KOPT-K1 (cell line): ENCODE measurements around the gene CADM2.
"Not testable (repeated sequence)": the region's sequence is repeated elsewhere in the genome, so short reads cannot be mapped to it uniquely, and the experiment has no call there.

ENCODE experiments used
- H3K27ac ChIP-seq: fragments of 200-600 bp; sonication (generic); 2 replicates; pipeline ENCODE4 v1.5.1; 2016; ENCODE audit warnings: antibody characterized with exemption, mild to moderate bottlenecking, low read depth, low read length; ENCODE audit not compliant: poor library complexity, severe bottlenecking
- H3K36me3 ChIP-seq: fragments of 200-600 bp; sonication (generic); 2 replicates; pipeline ENCODE4 v1.5.1; 2017; ENCODE audit warnings: antibody characterized with exemption, mild to moderate bottlenecking, low read length, moderate library complexity; ENCODE audit not compliant: insufficient read depth
- H3K9me3 ChIP-seq: fragments of 200-600 bp; sonication (generic); 2 replicates; pipeline ENCODE4 v1.5.1; 2017; ENCODE audit warnings: antibody characterized with exemption, low read length, mild to moderate bottlenecking; ENCODE audit not compliant: insufficient read depth, poor library complexity, severe bottlenecking

Gene CADM2

DNA sequence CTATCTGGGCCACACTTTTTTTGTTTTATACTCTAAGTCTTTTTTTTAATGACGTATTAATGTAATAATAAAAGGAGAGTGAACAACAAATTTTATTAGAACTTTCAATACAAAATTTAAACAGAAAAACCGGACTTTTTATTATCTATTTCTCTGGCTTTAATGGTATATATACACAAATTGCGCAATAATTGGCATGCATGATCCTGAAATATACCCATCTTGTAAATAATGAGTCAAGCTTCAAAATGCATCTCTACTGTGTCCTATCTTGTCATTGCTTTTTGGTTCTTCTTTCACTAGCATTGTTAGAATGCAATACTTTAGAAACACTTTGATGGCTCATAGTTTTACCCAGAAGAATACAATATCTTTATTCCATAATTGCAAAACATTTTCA lies 963.6 kb downstream of the CADM2 start:
- H3K9me3 ChIP-seq: no peaks in the 10 kb centered on the region
- H3K27ac ChIP-seq: no peak overlapping the region
- no peaks in the 10 kb centered on the region for H3K36me3 ChIP-seq

DNA sequence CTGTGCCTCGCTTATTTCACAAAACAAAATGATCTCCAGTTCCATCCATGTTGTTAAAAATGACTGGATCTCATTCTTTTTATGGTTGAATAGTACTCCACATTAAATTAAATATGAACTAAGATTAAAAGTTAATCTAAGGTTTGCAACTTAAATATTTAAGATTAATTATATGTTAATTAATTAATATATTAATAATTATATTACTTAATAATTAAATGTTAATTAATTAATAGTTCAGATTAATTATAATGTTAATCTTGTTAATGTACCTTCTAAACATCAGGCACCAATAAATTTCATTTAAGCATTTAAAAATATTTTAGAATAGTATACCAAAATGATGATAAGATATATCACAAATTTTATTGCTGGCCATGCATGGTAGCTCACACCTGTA lies 971.9 kb downstream of the CADM2 start:
- Histone ChIP-seq H3K27ac (no peak overlapping the region), H3K36me3 (no peaks in the 10 kb centered on the region), H3K9me3 (no peaks in the 10 kb centered on the region)

DNA sequence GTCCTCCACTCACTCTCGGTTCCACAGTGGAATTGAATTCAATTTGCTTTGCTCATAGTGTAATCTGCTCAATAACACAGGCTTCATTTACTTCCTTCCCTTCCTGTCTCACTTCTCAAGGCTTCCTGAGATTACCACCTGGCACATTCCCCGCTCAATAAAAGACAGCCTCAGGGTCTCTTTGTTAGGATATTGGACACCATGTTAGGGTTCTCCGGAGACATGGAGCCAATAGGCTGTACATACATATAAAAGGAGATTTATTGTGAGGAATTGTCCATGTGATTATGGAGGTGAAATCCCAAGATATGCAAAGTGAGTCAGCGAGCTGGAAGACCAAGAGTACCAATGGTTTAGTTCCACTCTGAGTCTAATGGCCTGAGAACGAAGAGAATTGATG lies 974.5 kb downstream of the CADM2 start:
- Histone ChIP-seq H3K27ac (no peak overlapping the region), H3K9me3 (no peaks in the 10 kb centered on the region), H3K36me3 (no peaks in the 10 kb centered on the region)

DNA sequence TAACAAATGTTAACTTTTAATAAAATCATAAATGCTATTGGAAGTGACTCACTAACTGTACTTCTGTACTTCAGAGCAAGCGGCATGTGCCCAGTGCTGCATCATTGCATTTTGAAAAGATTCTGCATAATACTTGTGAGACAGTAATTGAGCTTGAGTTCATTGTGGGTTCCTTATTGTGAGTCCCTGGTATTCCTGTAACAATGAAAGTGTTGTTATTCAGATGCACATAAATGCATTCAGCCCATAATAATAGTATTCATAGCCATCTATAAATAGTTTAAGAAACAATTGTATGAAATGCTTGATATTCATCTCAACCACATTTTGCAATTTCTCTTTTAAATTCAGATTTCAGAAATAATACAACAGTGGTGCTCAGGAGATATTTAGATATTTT lies 976.4 kb downstream of the CADM2 start:
- no peaks in the 10 kb centered on the region for H3K36me3 ChIP-seq
- H3K27ac ChIP-seq: no peak overlapping the region
- no peaks in the 10 kb centered on the region for H3K9me3 ChIP-seq

DNA sequence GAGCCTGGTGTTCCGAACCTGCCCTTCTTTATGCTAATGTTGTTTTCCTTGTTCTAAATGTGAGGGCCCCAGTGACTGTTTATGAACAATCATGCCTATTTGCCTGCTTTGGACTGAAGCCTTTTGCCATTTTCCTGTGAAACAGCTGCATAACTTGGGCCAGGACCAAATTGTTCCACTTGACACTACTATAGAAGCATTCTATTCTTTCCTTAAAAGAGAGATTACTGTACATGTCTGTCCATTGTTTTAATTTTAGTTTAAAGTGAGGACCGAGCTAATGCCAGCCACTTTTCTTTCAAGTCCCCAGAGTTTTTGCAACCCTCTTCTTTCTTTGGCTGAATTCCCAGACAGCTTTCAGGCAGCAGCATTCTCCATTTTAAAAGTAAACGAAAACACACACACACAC lies 980.3 kb downstream of the CADM2 start:
- Histone ChIP-seq H3K27ac (no peak overlapping the region), H3K9me3 (no peaks in the 10 kb centered on the region)

DNA sequence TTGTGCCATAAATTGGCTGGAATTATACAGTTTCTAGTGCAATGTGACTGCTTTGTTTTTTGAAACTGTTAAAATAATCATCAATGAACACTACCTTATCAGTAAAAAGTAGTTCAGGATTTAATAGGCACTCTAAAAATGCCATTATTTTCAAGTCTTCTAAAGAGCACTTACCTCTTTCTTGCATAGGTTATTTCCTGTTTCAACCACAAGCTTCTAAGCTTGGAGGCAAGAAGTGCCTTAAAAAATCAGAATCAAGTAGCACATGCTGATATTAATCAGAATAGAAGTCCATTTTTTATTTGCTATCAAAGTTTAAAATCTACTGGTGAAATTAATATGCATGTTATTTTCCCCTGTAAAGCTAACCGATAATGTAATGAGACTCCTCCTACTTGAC lies 991.6 kb downstream of the CADM2 start:
- Histone ChIP-seq H3K27ac (no peak overlapping the region), H3K36me3 (no peaks in the 10 kb centered on the region), H3K9me3 (no peaks in the 10 kb centered on the region)

More for the DNA sequence above, 980.3 kb downstream of the CADM2 start:
- H3K36me3 ChIP-seq: no peaks in the 10 kb centered on the region

DNA sequence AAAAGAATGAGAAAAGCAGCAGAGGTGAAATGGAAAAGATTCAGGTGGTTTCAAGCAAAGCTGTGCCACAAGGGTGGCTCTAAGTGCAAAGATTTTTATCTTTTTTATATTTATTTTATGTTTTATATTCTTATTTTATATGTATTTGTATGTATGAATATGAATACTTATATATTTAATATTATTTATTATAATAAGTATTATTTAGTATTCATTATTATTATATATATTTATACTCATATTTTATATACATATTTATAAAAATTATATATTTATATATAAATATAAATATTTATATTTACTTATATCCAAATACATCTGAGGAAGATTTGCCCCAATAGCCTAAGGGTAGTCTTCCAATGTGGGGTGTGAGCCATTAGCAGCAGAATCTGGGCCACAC lies 1002.0 kb downstream of the CADM2 start:
- H3K27ac ChIP-seq: no peak overlapping the region
- no peaks in the 10 kb centered on the region for H3K36me3 ChIP-seq
- H3K9me3 ChIP-seq: no peaks in the 10 kb centered on the region

DNA sequence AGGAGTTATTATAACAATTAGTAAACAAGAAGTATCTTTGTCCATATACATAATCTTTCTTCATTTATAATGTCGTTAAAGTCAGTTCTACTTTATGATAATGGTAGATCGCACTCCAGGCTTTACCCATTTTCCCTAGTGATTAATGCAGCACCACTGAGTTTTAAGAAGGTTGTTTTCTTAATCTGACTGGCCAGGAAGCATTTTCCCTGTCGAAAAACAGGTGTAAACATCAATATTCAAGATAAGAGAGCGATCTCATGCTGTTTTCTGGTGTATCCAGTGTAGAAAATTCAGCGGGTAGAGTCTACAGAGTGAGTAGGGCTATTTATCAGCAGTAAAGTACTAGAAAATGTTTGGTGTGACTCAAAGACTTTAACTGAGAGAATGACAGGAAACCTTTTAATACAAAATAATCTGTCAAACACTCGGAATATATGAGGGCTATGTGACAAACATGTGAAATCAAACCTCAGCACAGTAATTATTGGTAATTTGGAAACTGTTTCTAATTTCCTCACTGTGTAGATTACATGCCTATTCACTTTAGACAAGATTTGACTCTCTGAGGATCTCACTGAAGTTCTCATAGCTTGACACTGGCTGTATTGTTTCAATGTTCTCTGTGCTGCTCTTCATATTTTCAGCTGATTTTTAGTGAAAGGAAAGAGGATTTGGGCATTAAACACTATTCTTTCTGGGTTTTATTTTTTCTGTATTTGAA lies 1019.0 kb downstream of the CADM2 start:
- no peaks in the 10 kb centered on the region for H3K9me3 ChIP-seq
- H3K36me3 ChIP-seq: no peaks in the 10 kb centered on the region
- H3K27ac ChIP-seq: no peak overlapping the region

DNA sequence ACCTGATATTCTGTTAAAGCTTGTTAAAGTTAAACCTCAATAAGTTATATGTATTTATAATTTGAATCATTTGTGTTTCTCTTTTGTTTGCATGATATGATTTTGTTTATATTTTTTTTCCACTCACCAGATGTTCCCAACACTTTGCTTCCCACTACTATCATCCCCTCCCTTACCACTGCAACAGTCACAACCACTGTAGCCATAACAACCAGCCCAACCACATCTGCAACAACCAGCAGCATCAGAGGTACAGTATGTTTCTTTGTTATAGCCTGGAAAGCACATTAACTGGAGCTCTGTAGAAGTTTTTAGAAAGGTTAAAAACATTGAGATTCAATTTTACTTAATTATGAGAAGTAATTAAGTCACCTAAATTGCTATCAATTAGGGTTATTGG lies 1020.2 kb downstream of the CADM2 start:
- Histone ChIP-seq H3K9me3 (no peaks in the 10 kb centered on the region), H3K27ac (no peak overlapping the region), H3K36me3 (no peaks in the 10 kb centered on the region)

DNA sequence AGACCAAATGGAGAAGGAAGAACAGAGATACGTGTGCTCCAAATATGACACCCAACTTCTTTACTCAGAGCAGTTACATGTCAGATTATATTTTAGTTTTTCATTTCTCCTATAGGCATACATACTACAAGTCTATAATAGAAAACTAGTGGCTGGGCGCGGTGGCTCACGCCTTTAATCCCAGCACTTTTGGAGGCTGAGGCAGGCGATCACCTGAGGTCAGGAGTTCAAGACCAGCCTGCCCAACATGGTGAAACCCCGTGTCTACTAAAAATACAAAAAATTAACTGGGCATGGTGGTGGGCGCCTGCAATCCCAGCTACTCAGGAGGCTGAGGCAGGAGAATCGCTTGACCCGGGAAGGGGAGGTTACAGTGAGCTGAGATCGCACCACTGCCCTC lies 1030.8 kb downstream of the CADM2 start:
- H3K9me3 ChIP-seq, H3K36me3 ChIP-seq, H3K27ac ChIP-seq: not testable (repeated sequence)

DNA sequence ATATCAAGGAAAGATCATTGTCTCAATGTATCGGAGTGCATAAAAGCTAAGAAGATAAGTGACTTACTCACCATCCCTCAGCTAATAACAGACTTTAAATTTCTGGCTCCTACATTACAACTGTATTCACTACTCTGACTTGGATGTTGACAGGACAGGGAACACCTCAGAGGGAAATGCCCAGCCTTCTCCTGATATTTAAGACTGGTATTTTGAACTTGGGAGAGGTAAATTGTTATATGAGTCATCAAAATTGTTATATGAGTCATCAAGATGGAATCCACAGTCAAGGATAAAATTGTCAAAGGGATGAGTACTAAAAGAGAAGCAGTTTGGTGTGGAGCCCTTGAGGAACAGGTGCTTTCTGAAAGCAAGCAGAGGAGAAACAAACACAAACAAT lies 1070.8 kb downstream of the CADM2 start:
- no peak overlapping the region for H3K27ac ChIP-seq
- no peaks in the 10 kb centered on the region for H3K36me3 ChIP-seq

DNA sequence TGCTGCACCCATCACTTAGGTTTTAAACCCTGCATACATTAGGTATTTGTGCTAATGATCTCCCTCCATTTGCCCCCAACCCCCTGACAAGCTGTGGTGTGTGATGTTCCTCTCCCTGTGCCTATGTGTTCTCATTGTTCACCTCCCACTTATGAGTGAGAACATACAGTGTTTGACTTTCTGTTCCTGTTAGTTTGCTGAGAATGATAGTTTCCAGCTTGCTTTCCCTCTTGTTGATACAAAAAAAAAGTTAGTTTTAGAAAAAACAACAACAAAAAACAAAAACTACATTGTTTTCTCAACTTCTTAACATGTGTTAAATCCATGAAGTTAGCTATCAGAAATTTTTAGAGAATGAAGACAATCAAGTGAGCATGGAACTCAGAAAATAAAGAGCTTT lies 1079.1 kb downstream of the CADM2 start:
- Histone ChIP-seq H3K27ac (no peak overlapping the region), H3K36me3 (no peaks in the 10 kb centered on the region), H3K9me3 (no peaks in the 10 kb centered on the region)

More for the DNA sequence above, 1070.8 kb downstream of the CADM2 start:
- H3K9me3 ChIP-seq: no peaks in the 10 kb centered on the region

DNA sequence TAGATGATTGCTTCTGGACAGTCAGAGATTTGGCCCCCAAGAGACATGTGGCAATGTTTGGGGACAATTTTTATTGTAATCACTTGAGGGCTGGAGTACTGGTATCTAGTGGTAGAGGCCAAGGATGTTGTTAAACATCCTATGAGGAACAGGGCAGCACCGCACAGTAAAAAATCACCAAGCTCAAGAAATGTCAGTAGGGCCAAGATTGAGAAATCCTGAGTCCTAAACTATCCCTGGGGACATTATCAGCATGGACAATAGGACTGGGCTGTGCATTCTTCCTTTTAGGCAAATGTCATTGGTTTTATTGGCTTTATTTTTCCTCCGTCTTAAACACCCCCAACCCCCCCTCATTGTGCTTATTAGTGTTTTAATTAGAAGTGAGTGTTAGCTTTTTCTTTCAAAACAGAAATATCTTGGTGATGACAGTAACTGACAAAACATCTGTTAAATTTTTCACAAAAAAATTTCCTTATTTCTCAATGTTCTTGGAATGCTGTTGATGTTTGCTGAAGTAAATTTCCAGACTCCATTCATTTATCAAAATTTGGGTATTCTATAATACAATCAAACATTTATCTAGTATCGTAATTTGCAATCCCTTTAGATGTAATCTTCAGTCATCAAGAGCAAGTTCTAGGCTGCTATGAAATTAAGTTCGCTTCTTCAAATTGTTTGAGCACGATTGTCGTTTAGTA lies 1087.8 kb downstream of the CADM2 start:
- no peak overlapping the region for H3K27ac ChIP-seq
- H3K36me3 ChIP-seq: no peaks in the 10 kb centered on the region
- no peaks in the 10 kb centered on the region for H3K9me3 ChIP-seq

DNA sequence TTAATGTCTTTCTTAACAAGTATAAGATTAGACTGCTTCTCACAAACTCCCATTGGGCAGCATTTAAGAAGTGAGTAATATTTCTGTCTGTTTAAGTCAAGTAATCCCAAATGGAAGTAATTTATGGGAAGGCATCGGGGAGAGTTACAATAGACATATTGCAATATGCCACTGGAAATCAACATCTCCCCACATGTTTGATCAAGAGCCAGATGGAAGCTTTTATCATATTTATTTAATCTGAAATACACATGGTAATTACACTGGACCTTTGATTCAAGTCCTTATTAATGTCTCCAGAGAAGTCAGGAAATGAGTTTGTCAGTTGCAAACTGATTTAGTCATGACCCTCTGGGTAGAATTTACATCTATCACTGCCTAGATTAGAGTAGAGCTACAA lies 1088.4 kb downstream of the CADM2 start:
- H3K27ac ChIP-seq: no peak overlapping the region
- H3K9me3 ChIP-seq: no peaks in the 10 kb centered on the region

DNA sequence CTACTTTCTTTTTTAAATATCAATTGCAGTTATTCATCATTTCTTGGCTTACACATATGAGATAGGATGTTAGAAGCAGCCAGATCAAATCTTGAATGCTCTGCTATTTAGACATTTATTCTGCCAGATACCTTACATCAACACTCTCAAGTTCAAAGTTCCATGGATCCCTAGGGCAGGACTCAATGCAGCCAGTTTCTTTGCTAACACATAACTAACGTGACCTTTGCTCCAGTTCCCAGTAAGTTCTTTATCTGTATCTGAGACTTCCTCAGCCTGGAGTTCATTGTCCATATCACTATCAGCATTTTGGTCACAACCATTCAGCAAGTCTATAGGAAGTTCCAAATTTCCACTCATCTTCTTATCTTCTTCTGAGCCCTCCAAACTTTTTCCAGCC lies 1092.3 kb downstream of the CADM2 start:
- H3K27ac ChIP-seq: no peak overlapping the region
- H3K36me3 ChIP-seq: no peaks in the 10 kb centered on the region
- H3K9me3 ChIP-seq: no peaks in the 10 kb centered on the region

More for the DNA sequence above, 1088.4 kb downstream of the CADM2 start:
- no peaks in the 10 kb centered on the region for H3K36me3 ChIP-seq

DNA sequence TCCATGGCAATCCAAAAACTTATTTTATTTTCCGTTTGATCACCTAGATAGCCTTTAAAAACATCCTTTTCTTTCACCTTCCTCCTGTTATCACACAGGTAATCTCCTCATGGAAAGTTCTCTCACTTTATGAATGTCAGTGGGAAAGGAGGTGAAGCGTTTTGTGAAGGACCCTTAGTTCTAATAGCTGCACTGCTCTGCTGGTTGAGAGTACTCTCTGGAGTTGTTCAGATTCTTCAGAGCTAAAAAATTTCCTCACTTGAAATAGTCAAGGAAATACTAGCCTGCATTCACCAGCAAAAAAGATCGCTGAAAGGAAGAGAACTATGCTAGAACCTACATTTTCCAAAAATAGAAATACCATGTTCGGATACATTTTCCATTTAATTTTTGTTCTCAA lies 1097.2 kb downstream of the CADM2 start:
- H3K36me3 ChIP-seq: no peaks in the 10 kb centered on the region
- H3K9me3 ChIP-seq: no peaks in the 10 kb centered on the region
- no peak overlapping the region for H3K27ac ChIP-seq
